Measurements from ENCODE around the gene KRTAP5-7.
"Not testable (repeated sequence)": the region's sequence is repeated elsewhere in the genome, so short reads cannot be mapped to it uniquely, and the experiment has no call there.

KRTAP5-7 gene

DNA sequence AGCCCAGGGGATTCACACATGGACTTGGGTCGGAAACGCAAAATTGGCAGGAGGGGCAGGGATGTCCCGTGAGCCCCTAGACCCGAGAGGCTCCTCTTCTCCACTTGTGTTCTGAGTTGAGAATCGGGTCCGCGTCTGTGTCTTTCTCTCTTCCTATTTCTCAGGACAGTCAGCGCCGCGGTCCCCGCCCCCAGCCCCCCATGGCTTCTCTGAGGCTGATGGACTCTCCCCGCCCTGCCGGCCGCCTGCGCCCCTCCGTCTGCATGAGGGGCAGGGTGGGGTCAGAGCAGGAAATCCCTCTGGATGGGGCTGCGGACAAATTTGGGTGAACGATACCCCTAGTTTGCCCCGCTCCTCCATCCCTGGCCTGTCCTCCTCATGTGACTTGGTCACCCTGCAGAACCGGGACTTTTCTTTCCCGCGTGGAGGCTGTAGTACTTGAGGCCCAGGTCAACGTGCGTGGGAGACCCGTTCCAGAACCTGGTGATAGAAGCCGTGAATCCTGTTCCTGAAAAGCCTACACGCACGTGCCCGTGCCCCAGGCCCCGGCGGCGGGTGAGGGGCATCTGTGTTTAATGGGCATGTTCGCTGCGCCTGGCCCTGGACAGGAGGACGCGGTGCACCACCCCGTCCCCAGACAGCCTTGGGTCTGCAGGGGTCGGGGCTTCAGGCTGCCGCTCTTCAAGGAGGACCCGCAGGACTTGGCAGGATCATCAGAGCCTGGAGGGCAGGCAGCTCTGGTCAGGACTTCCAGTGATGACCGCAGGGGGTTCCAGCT is 49.8 kb downstream of the KRTAP5-7 start:
- H3K27ac Mint-ChIP-seq; DNase-seq (ENCODE audit: low spot score in 2 of 2); H3K4me1 Mint-ChIP-seq; ATAC-seq; H3K36me3 Mint-ChIP-seq; H3K9me3 Mint-ChIP-seq; H3K4me3 Mint-ChIP-seq: not testable (repeated sequence)

DNA sequence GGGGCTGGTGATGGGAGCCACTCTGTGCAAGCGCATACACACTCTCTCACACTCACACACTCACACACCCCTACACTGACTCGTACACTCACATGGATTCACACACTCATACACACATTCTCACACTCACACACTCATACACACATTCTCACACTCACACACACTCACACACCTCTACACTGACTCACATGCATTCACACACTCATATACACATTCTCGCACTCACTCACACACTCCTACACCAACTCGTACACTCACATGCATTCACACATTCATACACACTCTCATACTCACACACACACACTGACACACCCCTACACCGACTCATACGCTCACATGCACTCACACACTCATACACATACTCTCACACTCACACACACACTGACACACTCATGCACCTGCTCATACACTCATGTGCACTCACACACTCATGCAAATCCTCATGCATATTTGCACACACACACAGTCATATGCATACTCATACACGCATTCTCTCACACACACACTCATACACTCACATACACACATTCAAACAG is 50.5 kb downstream of the KRTAP5-7 start:
- Mint-ChIP-seq H3K4me3 (no peak overlapping the region), H3K4me1 (peaks cover 5% of the 10 kb centered on the region), H3K9me3 (no peaks in the 10 kb centered on the region), H3K27ac (no peak overlapping the region), H3K36me3 (no peaks in the 10 kb centered on the region)
- ATAC-seq: no peak
- no peak for DNase-seq (ENCODE audit: low spot score in 2 of 2)

Data from stimulated activated effector memory CD8-positive, alpha-beta T cell treated with anti-CD3 and anti-CD28 coated beads, Interleukin-12 subunit alpha, Interleukin-12 subunit beta, amount 100 ng/mL, for 72 hours (primary cell).